Mammary epithelial cell (primary cell): ENCODE measurements around the gene CNTN4.

ENCODE experiments used
- CTCF ChIP-seq, 2 donors: IDR thresholded peaks in 1 of 2; conservative IDR thresholded peaks in 1 of 2; 2 replicates each; pipeline ENCODE4 v1.5.1; 2011 to 2012; ENCODE audit warnings: inconsistent platforms in 2 of 2, low read length in 2 of 2, mild to moderate bottlenecking in 2 of 2, control low read depth in 1 of 2, low read depth in 1 of 2; ENCODE audit not compliant: insufficient read depth in 1 of 2; ENCODE audit errors: extremely low read depth in 1 of 2
- EZH2 ChIP-seq: IDR thresholded peaks from 2 replicates; pipeline ENCODE4 v1.6.1; 2012; ENCODE audit warnings: low read length, inconsistent platforms, borderline replicate concordance

- no peak for TF ChIP-seq CTCF (conservative IDR thresholded peaks at IDR 0.05 in 1 of 2, IDR thresholded peaks at IDR 0.05 in 1 of 2; ENCODE audit: extremely low read depth in 1 of 2, insufficient read depth in 1 of 2, low read depth in 1 of 2, low read length in 2 of 2)
- no peak for TF ChIP-seq EZH2
Measured at GRCh38 chr3:2992534-2992933, 893.9 kb downstream of the CNTN4 start.
